ENCODE results near the gene ERC2.

The ERC2 gene

DNA sequence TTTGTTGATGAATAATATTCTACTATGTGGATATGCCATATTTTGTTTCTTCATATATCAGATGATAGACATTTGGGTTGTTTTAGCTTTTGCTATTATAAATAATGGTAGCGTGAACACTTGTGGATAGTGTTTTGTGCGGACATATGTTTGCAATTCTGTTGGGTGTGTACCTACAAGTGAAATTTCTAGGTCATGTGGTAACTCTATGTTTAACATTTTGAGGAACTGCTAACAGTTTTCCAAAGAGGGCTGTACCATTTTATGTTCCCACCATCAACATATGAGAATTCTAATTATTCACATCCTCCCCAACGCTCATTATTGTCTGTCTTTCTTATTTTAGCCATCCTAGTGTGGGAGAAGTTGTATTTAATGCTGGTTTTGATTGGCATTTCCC, 303.8 kb downstream of the ERC2 start:
- Histone ChIP-seq H3K4me3 (ENCODE audit: low read depth, low read length) (no peak overlapping the region), H3K9me3 (no peaks in the 10 kb centered on the region), H3K36me3 (no peaks in the 10 kb centered on the region), H3K27me3 (no peaks in the 10 kb centered on the region), H3K4me1 (no peaks in the 10 kb centered on the region)
- no peak for DNase-seq
- TF ChIP-seq, protein P1, sequence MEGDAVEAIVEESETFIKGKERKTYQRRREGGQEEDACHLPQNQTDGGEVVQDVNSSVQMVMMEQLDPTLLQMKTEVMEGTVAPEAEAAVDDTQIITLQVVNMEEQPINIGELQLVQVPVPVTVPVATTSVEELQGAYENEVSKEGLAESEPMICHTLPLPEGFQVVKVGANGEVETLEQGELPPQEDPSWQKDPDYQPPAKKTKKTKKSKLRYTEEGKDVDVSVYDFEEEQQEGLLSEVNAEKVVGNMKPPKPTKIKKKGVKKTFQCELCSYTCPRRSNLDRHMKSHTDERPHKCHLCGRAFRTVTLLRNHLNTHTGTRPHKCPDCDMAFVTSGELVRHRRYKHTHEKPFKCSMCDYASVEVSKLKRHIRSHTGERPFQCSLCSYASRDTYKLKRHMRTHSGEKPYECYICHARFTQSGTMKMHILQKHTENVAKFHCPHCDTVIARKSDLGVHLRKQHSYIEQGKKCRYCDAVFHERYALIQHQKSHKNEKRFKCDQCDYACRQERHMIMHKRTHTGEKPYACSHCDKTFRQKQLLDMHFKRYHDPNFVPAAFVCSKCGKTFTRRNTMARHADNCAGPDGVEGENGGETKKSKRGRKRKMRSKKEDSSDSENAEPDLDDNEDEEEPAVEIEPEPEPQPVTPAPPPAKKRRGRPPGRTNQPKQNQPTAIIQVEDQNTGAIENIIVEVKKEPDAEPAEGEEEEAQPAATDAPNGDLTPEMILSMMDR (IDR thresholded peaks at IDR 0.05; ENCODE audit: low read depth, low read length) = no peak

DNA sequence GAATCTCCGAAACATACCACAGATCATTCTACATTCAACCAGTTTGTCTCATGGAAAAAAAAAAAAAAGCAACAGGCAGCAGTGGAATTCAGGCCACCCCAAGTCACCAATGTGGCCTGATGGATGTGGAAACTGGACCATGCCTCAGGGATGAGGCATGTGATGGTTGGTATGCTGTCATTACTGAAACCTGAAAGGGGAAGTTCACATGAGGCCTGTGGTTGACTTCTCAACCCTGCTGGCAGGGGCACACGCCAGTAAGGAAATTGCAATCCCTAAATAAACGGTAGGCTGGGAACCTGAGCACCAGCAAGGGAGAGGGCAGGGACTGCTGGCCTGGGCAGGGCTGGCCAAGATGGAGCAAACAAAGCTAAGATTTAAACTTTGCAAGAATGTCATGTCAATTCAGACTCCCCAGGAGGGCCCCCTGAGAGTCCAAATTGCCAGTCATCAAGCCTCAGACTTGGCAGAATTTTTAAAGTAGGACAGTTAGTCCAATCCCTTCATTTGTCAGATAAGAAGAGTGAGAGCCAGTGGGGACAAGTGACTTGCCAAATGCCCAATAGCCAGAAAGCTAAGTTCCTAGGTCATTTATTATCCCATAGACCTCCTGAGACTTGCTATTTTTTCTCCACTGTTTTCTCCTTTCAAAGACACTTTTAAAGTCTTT, 310.4 kb downstream of the ERC2 start:
- no peaks in the 10 kb centered on the region for H3K9me3 ChIP-seq
- H3K4me1 ChIP-seq = no peaks in the 10 kb centered on the region
- no peaks in the 10 kb centered on the region for H3K27me3 ChIP-seq
- no peak overlapping the region for H3K4me3 ChIP-seq (ENCODE audit: low read depth, low read length)
- TF ChIP-seq, protein P1 (IDR thresholded peaks at IDR 0.05; ENCODE audit: low read depth, low read length) = no peak
- H3K36me3 ChIP-seq = no peaks in the 10 kb centered on the region
- DNase-seq = no peak

DNA sequence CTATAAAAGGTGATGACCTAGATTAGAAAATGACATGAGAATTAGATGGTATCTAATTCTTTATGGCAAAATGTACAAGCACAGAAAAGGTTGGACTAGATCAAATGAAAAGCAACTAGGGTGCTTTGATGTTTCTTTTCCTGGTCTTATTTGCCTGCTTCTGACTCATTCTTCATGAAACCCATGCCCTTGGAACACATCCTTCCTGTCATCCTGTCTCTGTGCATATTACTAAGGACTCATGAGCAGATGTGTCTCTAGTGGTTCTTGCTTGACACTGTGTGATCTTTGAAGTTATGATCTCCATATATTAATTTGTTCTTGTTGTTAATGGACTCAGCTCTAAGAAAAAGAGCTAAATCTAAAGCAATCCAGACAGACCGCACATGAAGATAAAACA, 314.0 kb downstream of the ERC2 start:
- no peaks in the 10 kb centered on the region for H3K36me3 ChIP-seq
- no peak for DNase-seq
- no peaks in the 10 kb centered on the region for H3K27me3 ChIP-seq
- no peak overlapping the region for H3K4me3 ChIP-seq (ENCODE audit: low read depth, low read length)
- no peaks in the 10 kb centered on the region for H3K4me1 ChIP-seq
- no peaks in the 10 kb centered on the region for H3K9me3 ChIP-seq
- TF ChIP-seq, protein P1 (IDR thresholded peaks at IDR 0.05; ENCODE audit: low read depth, low read length) = no peak

DNA sequence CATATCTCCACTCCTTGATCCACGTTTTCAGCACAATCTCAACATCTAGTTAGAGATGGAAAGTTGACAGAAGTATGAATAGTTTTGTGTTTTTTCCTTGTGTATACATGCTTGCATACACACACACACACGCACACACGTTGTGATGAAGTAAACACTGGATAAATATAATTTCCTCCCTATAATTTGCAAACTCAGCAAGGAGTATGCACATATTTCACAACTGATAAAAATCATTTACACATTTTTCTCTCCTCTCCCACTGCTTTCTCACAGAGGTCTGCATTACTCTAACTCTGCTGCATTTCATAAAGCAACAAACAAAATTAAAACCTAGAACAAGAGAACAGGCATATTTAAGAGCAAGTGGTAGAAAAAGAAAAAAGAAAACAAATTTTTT, 320.9 kb downstream of the ERC2 start:
- H3K4me3 ChIP-seq (ENCODE audit: low read depth, low read length) = no peak overlapping the region
- TF ChIP-seq, protein P1 (IDR thresholded peaks at IDR 0.05; ENCODE audit: low read depth, low read length) = no peak
- H3K9me3 ChIP-seq = no peaks in the 10 kb centered on the region
- DNase-seq = no peak
- no peaks in the 10 kb centered on the region for H3K36me3 ChIP-seq
- no peaks in the 10 kb centered on the region; the same call in 1 of the 2 replicates for H3K27me3 ChIP-seq
- no peaks in the 10 kb centered on the region for H3K4me1 ChIP-seq

DNA sequence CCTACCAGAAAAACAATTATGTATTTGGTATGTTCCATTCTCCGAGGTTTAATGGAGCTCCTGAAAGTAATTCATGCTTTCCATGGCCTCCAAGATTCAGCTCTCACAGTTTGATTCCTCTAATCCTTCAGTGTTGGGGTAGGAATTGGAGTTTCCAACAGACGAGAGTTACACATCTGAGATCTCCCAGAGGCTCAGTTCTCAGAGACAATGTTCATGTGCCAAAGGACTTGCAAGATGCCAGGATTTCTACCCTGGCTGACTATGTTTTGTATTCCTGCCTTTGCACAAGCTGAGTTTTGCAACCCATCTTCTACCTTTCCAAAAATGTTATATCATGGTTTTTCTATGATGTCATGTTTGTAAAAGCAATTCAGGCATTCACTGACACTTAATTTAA, 322.9 kb downstream of the ERC2 start:
- DNase-seq = no peak
- Histone ChIP-seq H3K9me3 (no peaks in the 10 kb centered on the region), H3K4me3 (ENCODE audit: low read depth, low read length) (no peak overlapping the region), H3K36me3 (no peaks in the 10 kb centered on the region), H3K4me1 (no peaks in the 10 kb centered on the region), H3K27me3 (no peaks in the 10 kb centered on the region; the same call in 1 of the 2 replicates)
- TF ChIP-seq, protein P1 (IDR thresholded peaks at IDR 0.05; ENCODE audit: low read depth, low read length) = no peak

DNA sequence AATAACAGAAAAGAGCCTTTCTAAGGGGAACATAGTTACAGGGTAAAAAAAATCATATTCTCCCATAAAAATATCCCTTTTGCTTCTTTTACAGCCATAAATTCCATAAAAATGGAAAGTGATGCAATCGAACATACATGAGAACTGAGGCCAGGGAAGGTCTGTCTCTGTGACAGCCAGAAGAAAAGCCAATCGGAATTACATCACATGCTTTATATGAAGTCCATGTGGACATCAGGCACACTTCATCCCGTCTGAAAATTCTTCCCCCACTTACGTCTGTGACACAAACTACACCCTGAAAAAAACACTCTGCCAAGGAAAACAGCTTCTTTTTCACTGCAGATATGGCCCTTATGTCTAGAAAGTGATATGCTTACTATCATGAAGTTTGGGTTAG, 323.5 kb downstream of the ERC2 start:
- TF ChIP-seq, protein P1 (IDR thresholded peaks at IDR 0.05; ENCODE audit: low read depth, low read length) = no peak
- no peaks in the 10 kb centered on the region for H3K9me3 ChIP-seq
- no peak overlapping the region for H3K4me3 ChIP-seq (ENCODE audit: low read depth, low read length)
- H3K27me3 ChIP-seq = no peaks in the 10 kb centered on the region; the same call in 1 of the 2 replicates
- H3K4me1 ChIP-seq = no peaks in the 10 kb centered on the region
- DNase-seq = no peak
- H3K36me3 ChIP-seq = no peaks in the 10 kb centered on the region
